Anterior cingulate cortex (tissue), 58 donors: Measurements from ENCODE around the gene JUNB.
A peak's percentile ranks its signal among the peaks of the same experiment; 100 is the strongest.
"Not testable (repeated sequence)": the region's sequence is repeated elsewhere in the genome, so short reads cannot be mapped to it uniquely, and the experiment has no call there.

ENCODE experiments used
- DNase-seq, 58 donors: peaks; one replicate each; lab custom pipeline; 2025; lab: John Stamatoyannopoulos, UW

JUNB gene

DNA sequence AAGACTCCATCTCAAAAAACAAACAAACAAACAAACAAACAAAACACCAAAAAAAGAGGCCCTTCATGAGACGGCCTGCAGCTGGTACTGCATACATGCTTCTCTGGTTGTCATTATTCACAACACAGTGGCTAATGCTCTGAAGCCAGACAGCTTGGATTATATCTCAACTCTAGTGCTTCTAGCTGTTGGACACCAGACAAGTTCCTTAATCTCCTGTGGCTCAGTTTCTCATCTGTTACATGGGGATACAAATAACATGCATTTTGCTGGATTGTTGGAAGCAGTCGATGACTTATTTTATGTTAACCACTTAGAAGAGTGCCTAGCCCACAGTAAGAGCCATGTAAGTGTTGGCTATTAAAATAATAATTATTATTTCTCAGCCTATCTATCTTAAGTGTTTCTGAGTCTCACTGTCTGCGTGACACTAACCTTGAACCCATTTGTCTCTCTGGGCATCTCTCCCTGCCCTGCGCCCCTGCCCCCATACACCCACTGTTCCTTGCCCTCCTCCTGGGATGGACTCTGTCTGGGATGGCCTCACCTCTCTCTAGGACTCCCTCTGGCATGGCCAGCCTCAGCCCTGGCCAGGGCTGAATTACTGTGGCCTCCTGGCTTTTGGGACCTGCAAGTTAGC is 3.1 kb upstream of the JUNB start:
- no peak for DNase-seq

DNA sequence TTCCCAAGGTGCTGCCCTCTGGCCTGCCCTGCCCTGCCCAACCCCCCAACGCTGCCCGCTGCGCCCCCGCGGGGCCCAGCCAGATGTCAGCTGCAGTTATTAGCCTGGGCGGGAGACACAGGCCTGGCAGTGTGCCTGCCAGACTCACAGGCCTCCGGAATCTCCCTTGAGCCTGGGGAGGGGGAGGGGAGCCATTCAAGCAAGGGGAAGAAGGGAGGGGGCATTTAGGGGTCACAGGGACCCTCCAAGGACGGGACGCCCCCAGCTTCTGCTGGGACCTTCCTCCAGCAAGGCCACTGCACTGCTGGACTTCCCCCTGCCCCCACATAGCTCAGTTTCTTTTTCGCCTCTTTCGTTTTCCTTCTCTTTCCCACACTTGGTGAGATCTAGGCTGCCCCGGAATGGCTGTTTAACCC is 2.6 kb upstream of the JUNB start:
- peak in 50 of 58 donors; percentile 6 to 78 (median 54) for DNase-seq

DNA sequence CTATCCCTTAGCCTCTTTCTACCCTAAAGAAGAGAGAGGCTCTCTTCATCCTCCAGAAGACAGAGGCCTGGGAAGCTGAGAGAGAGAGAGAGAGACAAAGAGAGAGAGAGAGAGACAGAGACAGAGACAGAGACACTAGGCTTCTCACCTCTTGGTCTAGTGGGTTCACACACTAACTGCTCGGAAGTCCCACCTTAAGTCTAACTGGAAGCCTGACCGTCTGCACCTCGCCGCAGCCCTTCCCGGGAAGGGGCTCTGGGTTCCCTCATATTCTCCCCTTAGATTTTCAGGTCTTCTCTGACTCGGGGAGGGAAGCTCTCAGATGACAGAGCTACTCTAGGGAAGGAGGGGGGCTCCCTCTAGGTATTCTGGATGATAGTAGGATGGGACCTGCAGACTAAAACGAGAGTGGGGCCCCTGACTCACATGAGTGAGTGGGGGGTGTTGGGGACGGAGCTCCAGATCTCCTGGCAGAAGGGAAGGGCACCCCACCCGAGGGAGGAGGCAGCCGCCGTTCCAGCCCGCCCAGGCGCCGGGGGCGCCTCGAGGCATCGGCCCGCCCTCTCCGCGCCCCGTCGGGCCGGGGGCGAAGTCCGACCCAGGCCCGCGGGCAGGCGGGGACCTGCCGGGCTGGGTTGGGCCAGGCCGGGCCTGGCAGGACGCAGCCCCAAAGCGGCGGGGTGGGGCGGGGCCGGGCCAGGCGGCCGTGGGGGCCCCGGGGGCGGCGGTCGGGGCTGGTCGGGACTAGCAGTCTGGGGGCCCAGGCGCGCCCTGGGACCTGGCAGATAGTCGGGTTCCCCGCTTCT is 2.0 kb upstream of the JUNB start:
- peak in 6 of 58 donors; percentile 36 to 77 (median 44) for DNase-seq

DNA sequence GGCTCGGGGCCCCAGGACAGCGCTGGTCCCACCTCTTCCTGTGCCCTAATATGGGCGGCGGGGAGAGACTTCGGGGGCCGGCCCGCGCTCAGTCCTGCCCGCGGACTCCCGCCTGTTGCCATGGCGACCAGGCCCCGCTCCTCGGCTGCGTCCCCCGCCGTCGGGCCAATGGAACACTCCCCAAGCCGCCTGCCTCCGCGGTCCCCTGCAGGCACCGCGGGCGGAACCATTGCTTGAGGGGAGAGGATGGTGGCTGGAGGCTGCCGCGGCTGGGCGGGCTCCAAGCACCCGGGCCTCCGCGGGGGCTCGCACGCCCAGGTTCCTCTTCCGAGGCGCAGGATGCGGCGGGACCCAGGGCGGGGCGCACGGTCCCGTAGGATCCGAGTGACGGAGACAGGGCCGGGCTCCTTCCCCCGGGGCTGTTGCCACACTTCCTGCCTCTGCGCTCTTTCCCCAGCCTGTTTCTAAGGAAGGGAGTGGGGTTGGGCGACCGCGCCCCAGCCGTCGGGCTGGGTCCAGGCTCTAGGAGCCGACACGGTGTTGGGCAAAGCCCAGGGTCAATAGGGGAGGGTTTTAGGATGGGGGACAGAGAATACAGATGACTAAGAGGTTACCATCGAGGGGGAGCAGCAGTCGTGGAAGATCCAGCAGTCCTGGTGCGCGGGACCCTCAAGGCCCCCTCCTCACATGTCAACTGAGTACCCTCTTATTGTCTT is 1.2 kb upstream of the JUNB start:
- DNase-seq: peak; percentile 46 to 97 (median 91)

- DNase-seq: peak in 8 of 58 donors; percentile 18 to 57 (median 42)
Measured at GRCh38 chr19:12790628-12791344, 500 bp upstream of the JUNB start.

DNA sequence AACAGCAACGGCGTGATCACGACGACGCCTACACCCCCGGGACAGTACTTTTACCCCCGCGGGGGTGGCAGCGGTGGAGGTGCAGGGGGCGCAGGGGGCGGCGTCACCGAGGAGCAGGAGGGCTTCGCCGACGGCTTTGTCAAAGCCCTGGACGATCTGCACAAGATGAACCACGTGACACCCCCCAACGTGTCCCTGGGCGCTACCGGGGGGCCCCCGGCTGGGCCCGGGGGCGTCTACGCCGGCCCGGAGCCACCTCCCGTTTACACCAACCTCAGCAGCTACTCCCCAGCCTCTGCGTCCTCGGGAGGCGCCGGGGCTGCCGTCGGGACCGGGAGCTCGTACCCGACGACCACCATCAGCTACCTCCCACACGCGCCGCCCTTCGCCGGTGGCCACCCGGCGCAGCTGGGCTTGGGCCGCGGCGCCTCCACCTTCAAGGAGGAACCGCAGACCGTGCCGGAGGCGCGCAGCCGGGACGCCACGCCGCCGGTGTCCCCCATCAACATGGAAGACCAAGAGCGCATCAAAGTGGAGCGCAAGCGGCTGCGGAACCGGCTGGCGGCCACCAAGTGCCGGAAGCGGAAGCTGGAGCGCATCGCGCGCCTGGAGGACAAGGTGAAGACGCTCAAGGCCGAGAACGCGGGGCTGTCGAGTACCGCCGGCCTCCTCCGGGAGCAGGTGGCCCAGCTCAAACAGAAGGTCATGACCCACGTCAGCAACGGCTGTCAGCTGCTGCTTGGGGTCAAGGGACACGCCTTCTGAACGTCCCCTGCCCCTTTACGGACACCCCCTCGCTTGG is 966 bp downstream of the JUNB start:
- peak in 53 of 58 donors; percentile 15 to 74 (median 49) for DNase-seq

GRCh38 chr19:12792853-12793289 is 1.6 kb downstream of the JUNB start:
- peak in 6 of 58 donors; percentile 23 to 61 (median 46) for DNase-seq

- peak; percentile 39 to 96 (median 88) for DNase-seq
Measured at GRCh38 chr19:12793290-12794195, 2.3 kb downstream of the JUNB start.

GRCh38 chr19:12794196-12794941 is 3.1 kb downstream of the JUNB start:
- DNase-seq: no peak

GRCh38 chr19:12794971-12795381 is 3.7 kb downstream of the JUNB start:
- no peak for DNase-seq

- peak in 55 of 58 donors; percentile 13 to 79 (median 56) for DNase-seq
Measured at GRCh38 chr19:12796146-12797071, 5.1 kb downstream of the JUNB start.

- DNase-seq: no peak
Measured at GRCh38 chr19:12797141-12797587, 5.9 kb downstream of the JUNB start.

- not testable (repeated sequence) for DNase-seq
Measured at GRCh38 chr19:12797607-12798006, 6.3 kb downstream of the JUNB start.

DNA sequence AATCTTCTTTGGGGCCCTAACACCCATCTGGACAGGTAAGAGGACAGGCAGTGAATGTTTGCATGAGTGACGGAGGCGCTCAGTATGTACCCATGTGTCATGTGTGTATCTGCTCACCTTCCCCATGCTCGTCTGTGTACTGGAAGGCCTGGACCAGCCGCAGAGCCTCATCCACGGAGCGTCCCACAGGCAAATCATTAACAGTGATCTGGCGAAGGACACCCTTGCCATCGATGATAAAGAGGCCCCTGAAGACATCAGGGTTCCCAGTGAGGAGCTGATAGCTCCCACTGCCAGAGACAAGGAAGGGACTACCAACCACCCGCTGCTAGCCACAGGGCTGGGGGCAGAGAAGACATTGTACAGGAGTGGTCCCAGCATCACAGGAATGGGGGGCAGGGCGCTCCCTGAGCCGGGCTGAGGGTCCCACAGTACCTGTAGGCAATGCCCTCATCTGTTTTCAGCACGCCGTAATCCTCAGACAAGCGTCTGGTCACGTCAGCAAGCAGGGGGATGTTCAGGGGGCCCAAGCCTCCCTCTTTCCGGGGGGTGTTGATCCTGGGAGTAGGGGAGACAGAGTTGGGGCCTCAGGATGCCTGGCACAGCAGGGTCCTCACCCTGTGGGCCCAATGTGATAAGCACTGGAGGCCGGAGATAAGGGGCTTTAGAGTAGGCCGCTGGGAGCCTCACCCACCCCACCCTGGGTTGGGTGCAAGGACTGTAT is 8.6 kb downstream of the JUNB start:
- no peak for DNase-seq

DNA sequence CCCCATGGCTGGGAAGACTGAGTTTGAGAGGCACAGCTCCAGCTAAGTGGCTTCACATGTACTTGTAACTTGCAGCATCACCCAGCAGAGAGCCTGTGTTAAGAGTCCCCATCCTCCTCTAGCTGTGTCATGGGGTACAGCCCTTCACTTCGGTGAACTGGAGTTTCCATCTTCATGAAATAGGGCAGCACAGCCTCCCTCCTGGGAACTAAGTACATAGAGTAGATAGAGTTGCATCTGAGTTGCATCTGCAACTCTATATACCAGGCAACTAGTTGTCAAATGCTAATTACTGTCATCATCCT is 9.1 kb downstream of the JUNB start:
- DNase-seq: no peak

GRCh38 chr19:12800923-12801465 is 9.7 kb downstream of the JUNB start:
- peak in 9 of 58 donors; percentile 17 to 50 (median 39) for DNase-seq
